Myocyte (in vitro differentiated cells): Measurements from ENCODE around the gene SIX3. TPM values are rescaled to one million over a fixed set of nuclear protein-coding genes. Genes with fewer than 3 reads are reported as not detected.

Source experiments
- DNase-seq: peaks from one replicate; pipeline ENCODE4 v3.0.0-alpha.2; 2012; ENCODE audit warnings: low read depth
- total RNA-seq: library from RNA; depleted of rRNA; stranded (reverse); fragments of >200 nt; gene quantifications from 2 replicates; pipeline ENCODE4 v1.2.3, GENCODE V29; 2014

SIX3 gene
- total RNA-seq, 1 donor from 2014 or later: not detected

GRCh38 chr2:44930274-44931197, 11.0 kb upstream of the SIX3 start:
- no peak for DNase-seq

DNA sequence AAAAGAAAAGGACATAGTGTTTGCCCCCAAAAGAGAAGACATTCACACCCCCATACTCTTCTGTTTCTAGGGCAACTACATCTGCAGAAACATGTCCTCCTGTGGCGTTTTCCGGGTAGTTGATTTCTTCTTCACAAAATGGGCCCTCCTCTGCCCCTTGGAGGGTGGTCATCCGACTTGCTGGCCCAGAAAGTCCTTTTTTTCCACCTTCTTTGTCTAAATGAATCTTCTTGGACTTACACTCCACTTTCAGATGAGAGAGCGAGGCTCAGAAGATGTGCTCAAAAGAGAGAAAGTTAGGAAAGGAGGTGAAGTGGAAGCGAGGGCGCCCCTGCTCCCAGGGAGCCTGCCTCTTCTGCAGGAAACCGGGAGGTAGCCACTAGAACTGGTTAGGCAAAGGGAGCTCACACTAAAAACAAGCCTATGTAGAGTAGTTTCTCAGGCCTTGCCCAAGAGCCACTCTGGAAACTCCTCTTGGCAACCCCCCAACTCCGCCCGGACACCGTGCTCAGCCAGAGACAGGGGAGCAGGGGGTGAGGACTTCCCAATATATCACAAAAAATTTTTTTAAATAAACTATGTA, 10.2 kb upstream of the SIX3 start:
- DNase-seq: no peak

GRCh38 chr2:44932079-44932478, 9.4 kb upstream of the SIX3 start:
- no peak for DNase-seq

- DNase-seq: no peak
These were observed 8.7 kb upstream of the SIX3 start for GRCh38 chr2:44932564-44933392.

DNA sequence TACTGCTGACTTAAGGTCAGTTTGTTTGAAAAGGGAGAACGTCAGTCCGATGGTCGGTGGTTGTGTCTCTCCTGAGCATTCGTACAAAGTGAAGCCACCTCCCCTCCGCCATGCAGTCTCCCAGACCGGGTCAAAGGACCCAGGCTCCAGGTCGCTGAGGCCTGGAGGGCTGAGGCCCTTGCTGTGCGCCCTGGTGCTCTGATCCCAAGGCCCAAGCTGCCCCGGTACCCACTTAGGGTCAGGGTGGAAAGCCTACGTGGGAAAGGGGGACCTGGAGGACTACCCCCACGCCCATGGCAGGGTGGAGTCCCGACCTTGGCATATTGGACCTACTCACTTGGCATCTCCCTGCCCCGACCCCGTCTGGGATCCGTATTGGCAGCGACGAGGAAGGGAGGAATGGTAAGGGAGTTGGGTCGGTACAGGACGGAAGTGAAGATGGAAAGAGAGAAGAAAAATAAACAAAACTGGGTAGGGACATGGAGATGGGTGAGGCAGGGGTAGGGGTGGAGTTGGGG, 8.0 kb upstream of the SIX3 start:
- DNase-seq: no peak

DNA sequence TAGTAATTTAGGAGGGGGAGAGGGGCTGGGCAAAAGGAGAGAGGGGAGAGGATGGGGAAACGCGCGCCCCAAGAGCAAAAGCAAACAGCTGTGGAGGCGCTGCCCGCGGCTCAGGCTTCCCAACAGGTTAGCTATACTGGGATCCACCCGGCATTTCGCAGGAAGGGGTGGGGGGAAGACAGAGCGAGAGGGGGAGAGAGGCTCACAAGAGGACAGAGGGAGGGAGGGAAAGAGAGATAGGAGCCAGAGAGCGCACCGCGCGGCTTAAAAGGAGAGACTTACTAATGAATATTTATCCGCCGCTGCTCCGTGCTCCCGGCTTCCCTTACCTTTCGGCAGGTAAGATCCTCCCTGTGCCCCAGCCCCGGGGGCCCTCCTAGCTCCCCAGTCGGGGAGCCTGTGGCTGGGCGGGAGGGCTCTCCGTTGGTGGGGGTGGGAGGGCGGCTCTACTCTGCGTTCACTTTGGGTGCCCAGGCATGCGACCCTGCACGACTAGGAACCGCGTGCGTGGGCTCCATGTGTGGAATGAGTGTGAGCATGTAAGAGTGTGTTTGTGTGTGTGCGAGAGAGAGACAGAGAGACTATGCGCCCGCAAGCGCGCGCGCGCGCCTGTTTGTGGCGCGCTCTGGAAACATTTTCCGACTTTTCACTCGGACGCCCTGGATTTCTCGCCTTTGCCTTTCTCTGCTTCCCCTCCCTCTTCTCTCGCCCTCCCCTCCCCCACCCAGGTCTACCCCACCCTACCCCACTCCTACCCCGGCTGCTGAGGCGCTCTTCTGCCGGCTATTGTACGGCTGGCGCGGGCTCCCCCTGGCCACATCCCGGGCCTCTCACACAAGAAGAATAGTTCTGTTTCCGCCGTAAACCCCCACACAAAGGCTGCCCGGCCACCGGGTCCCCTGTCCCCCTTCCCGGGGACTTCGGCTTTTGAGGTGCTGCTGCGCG, 7.2 kb upstream of the SIX3 start:
- no peak for DNase-seq

- DNase-seq: peak; percentile 23
These were observed 6.3 kb upstream of the SIX3 start for GRCh38 chr2:44934983-44935728.

GRCh38 chr2:44935729-44936098, 5.8 kb upstream of the SIX3 start:
- DNase-seq: no peak

GRCh38 chr2:44936275-44936674, 5.2 kb upstream of the SIX3 start:
- DNase-seq: no peak

DNA sequence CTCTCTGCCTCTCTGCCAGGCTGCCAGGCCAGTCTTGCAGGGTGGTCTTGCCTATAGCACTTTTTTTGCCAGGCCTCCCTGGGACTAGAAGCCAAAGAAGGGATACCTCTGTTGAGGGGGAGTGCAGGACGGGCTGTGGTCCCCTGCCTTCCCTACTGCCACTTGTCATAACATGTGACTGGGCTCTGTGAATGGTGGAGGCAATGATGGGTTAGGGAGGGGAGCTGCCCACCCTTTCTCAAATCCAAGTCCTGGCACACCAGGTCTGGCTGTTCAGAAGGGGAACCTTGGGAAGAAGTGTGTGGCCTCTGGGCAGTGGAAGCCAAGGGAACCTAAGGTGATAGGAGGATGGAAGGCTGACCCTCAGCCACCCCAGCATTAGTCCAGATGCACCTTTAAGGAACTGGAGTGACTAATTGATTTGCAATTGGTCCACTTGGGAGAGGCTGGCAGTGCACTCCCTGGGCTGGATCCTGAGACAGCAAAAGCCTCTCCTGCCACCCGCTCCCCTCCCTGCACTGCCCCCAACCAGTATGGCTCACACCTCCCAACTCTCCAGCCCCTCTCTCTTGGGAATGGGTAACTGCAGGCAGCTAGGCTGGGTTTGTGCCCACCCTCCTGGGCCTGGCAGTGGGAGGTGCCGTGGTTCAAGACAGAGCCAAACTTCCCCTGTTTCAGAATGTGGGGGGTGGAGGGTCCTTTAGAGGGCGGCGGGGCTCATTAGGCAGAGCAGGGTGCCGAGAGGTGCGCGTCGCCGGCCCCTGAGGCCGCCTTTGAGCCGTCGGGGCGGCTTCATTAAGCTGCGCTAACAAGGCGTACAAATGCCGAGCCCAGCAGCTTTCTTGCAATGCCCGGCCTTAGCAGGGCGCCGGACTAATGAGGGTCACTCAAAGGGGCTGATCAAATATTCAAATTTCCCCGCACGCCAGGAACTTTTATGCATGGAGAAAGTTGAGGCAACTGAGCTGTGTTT, 4.5 kb upstream of the SIX3 start:
- no peak for DNase-seq

DNA sequence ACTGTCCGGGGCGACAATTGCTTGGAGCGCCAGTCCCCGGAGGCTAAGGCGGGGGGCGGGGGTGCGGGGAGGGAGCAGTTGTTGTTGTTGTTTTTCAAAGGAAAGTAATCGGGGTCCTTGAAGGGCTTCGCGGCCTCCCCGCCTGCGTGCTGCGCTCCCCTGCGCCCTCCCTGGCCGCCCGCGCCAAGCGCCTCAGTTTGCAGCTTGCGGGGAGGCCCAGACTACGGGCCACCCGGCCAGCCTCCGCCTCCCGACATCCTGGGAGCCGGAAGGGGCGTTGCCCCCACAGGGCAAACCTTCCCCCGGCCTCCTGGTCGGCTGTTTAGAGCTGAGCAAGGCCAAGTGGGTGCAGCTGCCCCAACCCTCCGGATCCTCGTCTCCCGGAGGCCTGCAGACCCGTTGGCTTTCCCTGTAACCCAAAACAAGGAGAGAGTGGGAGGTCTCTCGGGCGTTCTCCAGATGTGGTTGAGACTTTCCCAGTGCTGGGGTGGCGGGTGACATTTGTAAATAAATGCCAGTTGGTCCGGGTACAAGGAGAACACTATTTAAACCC, 3.7 kb upstream of the SIX3 start:
- no peak for DNase-seq

DNA sequence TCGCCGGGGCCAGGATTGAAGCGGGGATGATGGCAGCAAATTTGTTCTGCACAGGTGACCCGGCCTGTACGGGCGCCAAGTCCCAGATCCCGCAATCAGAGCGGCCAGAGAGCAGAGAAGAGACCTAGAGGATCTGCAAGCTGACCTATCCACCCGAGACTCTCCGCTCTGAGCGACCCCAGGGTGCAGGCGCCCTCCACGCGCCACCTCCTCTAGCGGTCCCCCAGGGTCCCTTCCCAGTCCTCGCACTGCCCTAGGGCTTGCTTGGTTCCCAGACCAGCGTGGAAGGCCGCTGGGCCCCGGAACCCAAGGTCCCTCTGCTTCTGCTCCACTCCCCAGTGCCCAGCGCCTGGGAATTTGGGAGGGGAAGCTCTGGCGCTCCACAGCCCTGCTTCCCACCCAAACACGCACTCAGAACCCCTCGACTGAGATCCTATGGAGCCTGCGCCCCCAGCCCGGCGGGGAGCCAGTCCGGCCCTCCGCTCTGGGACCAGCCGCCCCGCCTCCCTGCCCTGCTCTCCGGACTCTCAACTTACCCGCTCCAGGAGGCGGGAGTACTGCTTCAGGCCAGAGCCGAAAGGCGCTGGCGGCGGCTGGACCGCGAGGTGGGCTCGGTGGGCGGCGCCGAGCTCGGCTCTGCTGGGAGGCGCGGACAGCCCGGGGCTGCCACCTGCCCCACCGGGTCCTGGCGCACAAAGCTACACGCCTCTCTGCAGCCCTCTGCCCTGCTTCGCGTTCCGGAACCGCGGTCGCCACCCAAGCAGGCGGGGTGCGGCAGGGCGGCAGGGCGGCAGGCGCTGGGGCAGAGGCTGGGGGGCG, 3.0 kb upstream of the SIX3 start:
- DNase-seq: no peak

DNA sequence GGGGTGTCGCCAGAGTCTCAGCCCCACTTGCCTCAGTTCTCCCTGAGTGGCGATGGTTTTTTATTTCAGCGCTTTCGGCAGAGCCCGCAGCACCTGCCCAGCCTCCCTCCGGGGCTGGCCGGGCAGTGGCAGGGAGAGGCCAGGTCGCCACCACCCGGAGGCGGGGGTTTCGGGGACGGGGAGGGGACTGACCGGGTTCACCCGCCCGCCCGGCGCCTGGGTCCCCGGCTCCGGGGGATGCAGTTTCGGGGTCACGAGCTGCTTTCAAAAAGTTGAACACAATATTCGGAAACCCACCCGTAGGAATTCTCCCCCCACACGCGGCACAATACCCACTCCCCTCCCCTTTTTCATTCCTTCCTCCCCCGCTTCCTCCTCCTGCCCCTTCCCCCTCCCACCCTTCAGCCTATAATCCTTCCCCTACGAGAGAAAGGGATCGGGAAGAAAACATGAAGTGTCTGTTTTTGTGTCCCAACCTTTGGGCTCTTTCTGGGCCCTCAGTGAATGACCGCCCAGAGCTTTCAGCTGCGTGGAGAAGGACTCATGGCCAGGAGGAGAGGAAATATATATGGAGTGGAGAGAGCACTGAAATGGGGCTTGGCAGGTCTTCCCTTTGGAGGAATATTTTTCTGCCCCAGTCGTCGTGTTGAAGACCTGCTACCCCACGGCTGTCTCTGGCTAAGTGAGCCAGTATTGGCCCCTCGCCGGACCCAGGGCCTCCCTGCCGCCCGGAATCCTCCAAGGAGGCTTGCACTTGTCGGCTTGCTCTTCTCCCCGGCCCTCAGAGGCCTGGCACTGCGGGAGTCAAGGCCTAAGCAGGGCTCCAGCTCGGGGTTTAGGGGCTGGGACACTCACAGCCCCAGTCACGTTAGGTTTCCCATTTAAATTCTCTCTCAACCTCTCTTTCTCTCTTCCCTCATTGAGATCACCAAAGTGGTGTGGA, 2.1 kb upstream of the SIX3 start:
- no peak for DNase-seq

DNA sequence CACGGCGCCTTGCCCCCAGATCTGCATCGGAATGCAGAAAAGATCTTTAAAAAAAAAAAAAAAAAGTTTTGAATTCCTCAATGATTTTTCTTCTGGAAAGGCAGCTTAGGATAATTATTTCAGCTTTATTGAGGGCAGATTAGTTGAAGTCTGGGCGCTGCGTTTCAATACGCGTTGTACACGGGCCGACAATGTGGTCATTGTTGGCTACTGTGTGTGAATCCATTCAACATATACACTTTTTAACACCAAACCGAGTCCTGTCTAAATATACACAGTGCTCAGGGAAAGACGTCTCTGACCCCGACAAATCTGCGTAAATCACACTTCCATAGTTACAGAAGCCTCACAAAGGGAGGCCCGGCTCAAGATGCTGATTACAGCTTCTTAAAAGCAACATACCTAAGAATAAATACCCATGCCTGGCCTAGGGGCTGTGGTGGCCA, 1.4 kb upstream of the SIX3 start:
- DNase-seq: no peak

DNA sequence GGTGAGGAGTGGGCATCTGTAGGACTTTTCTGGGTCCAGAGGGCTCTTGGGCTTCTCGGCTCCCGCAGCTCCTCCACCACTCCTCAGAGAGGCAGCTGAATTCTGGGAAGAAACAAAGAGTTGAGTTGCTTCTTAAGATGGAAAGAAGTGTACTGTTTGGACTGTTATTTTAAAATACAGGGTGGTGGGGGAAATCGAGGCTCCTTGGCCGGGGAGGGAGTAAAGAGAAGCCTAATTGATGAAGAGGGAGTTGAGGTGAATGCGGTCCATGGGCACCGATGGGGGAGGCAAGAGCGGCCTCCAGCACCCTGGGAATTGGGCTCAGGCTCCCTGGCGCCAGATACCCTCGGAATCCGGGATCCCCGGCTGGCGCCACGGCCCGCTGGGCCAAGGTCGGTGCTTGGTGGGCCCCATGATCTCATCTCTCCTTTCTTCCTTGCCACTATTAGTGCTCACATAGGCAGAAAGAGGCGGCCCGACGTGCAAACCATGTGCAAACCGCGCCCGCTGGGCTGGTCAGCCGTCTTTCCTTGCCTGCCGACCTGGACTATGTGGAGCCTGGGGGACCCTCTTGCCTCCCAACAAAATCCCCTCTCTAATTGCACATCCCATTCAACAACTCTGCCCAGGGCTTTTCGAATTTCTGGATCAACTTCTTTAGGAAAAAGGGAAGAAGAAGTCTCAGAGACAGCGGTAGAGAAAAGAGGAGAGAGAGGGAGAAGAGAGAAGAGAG, 604 bp upstream of the SIX3 start:
- no peak for DNase-seq
